ENCODE measurements around the gene NR2E1.

GRCh38 chr6:108118359-108118724, 47.5 kb upstream of the NR2E1 start:
- TF ChIP-seq POLR2A (IDR thresholded peaks at IDR 0.05) (no peak), CTCF (IDR thresholded peaks at IDR 0.05) (no peak), POLR2AphosphoS5 (IDR thresholded peaks at IDR 0.05) (no peak), EP300 (IDR thresholded peaks at IDR 0.05) (no peak)

All from stomach (tissue), 4 donors.